MM.1S (cell line): Measurements from ENCODE around the gene TMEM141.

Experiments
- EZH2phosphoT487 ChIP-seq: fragments of 300-600 bp; sonication (generic); IDR thresholded peaks from 2 replicates; pipeline ENCODE4 v1.6.1; 2018; ENCODE audit warnings: antibody characterized with exemption, low read length
- TF ChIP-seq, protein P1 (sequence below): fragments of 300-600 bp; sonication (generic); IDR thresholded peaks from 2 replicates; pipeline ENCODE4 v1.5.1; 2016; ENCODE audit warnings: antibody characterized with exemption, low read length, mixed read lengths

DNA sequence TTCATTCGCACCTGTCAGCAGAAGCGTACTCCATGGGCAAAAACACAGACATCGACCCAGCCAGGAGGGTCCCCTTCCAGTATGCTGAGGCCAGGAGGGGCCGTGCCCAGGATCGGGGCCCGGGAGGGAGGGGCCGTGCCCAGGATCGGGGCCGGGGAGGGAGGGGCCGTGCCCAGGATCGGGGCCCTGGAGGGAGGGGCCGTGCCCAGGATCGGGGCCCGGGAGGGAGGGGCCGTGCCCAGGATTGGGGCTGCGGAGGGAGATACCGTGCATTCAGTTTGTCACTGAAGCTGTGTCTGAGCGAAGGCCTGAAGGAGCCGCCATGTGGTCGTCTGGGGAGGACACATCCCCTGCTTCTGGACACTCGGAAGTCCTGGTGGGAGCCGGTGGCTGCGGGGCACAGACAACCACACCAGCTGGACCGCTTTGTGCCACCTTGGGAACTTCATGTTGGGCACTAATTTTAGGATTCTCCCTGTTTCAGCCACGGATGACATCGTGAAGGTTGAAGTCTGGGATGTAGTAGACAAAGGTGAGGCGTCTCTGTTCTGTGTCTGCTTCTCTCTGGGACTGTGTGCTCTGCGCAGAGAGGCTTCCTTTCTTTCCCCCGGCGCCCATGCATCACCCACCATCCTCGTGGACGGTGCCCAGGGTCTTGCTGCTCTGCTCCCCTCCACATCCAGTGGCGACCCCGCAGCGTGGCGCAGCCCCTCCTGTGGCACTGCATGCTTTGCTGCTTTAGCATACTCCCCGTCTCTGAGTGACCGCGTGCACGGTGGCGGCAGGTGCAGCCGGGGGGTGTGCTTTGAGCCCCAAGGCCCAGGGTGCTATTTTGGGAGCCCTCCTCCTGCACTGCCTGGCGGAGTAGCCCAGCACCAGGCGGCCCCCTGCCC, 34.4 kb downstream of the TMEM141 start:
- TF ChIP-seq, protein P1, sequence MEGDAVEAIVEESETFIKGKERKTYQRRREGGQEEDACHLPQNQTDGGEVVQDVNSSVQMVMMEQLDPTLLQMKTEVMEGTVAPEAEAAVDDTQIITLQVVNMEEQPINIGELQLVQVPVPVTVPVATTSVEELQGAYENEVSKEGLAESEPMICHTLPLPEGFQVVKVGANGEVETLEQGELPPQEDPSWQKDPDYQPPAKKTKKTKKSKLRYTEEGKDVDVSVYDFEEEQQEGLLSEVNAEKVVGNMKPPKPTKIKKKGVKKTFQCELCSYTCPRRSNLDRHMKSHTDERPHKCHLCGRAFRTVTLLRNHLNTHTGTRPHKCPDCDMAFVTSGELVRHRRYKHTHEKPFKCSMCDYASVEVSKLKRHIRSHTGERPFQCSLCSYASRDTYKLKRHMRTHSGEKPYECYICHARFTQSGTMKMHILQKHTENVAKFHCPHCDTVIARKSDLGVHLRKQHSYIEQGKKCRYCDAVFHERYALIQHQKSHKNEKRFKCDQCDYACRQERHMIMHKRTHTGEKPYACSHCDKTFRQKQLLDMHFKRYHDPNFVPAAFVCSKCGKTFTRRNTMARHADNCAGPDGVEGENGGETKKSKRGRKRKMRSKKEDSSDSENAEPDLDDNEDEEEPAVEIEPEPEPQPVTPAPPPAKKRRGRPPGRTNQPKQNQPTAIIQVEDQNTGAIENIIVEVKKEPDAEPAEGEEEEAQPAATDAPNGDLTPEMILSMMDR: no peak
- TF ChIP-seq EZH2phosphoT487: no peak
